HG02588 (cell line): Measurements from ENCODE around the gene PRPF8.

Experiments used
- ATAC-seq: cut with Tn5 transposase; IDR thresholded peaks from one replicate; pipeline ENCODE4 v1.9.1; 2021; ENCODE audit warnings: mild to moderate bottlenecking, moderate library complexity; ENCODE audit not compliant: unreplicated experiment

The PRPF8 gene

GRCh38 chr17:1627982-1628855 is 56.4 kb downstream of the PRPF8 start, which contains the start of gene SLC43A2:
SLC43A2 (minus strand) TSS chr17:1628834; CDS start chr17:1627874, 960 bp downstream.
- peak; percentile 50 for ATAC-seq

- no peak for ATAC-seq
Measured at GRCh38 chr17:1627182-1627981, 57.3 kb downstream of the PRPF8 start.

GRCh38 chr17:1626333-1626732 is 58.3 kb downstream of the PRPF8 start:
- no peak for ATAC-seq

GRCh38 chr17:1625581-1625980 is 59.1 kb downstream of the PRPF8 start:
- no peak for ATAC-seq

GRCh38 chr17:1625053-1625452 is 59.6 kb downstream of the PRPF8 start:
- no peak for ATAC-seq

- no peak for ATAC-seq
Measured at GRCh38 chr17:1624650-1625049, 60.0 kb downstream of the PRPF8 start.

- no peak for ATAC-seq
Measured at GRCh38 chr17:1623057-1623630, 61.5 kb downstream of the PRPF8 start.

- ATAC-seq: no peak
Measured at GRCh38 chr17:1621273-1621954, 63.3 kb downstream of the PRPF8 start.

GRCh38 chr17:1620486-1620885 is 64.2 kb downstream of the PRPF8 start:
- ATAC-seq: no peak

GRCh38 chr17:1617620-1618174 is 67.0 kb downstream of the PRPF8 start:
- ATAC-seq: no peak

- ATAC-seq: no peak
Measured at GRCh38 chr17:1616101-1616500, 68.6 kb downstream of the PRPF8 start.

GRCh38 chr17:1612400-1612799 is 72.3 kb downstream of the PRPF8 start:
- no peak for ATAC-seq

GRCh38 chr17:1611715-1612114 is 73.0 kb downstream of the PRPF8 start:
- no peak for ATAC-seq

- ATAC-seq: no peak
Measured at GRCh38 chr17:1608676-1609075, 76.0 kb downstream of the PRPF8 start.

- ATAC-seq: peak; percentile 8
Measured at GRCh38 chr17:1607971-1608320, 76.7 kb downstream of the PRPF8 start.

- ATAC-seq: no peak
Measured at GRCh38 chr17:1606352-1606985, 78.2 kb downstream of the PRPF8 start.

GRCh38 chr17:1605681-1606351 is 78.9 kb downstream of the PRPF8 start:
- no peak for ATAC-seq

- no peak for ATAC-seq
Measured at GRCh38 chr17:1604831-1605528, 79.7 kb downstream of the PRPF8 start.

GRCh38 chr17:1601571-1601970 is 83.1 kb downstream of the PRPF8 start:
- ATAC-seq: no peak
